ENCODE results near the gene KIF13A.

DNA sequence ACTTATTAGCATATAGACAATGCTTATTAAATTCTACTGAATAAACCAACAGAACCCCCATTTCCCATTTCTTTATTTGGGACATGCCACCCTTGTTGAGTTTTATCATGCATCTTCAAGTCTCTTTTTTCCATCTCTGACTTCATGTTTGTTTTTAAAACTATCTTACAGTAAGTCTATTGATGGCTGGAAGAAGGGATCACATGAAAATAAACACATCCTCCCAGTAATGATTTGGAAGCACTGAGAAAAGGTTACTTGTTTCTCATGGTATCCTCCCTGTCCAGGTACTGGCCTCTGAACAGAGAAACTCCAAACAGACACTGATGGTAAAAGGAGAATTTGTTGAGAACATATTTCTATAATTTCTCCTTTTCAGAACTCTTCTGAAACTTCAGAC is 74.9 kb downstream of the KIF13A start:
- no peak for TF ChIP-seq CTCF (IDR thresholded peaks at IDR 0.05; ENCODE audit: extremely low read depth in 1 of 2, insufficient read depth in 1 of 2, low read depth in 1 of 2, low read length in 2 of 2)
- no peak for TF ChIP-seq JUN (IDR thresholded peaks at IDR 0.05; ENCODE audit: borderline replicate concordance, insufficient read depth, insufficient read length, low read depth)
- no peak for TF ChIP-seq EZH2 (IDR thresholded peaks at IDR 0.05; ENCODE audit: borderline replicate concordance, low read depth, low read length, severe bottlenecking)
- no peak for TF ChIP-seq POLR2A (IDR thresholded peaks at IDR 0.05; ENCODE audit: low read depth, low read length)
- TF ChIP-seq POLR2AphosphoS5 (IDR thresholded peaks at IDR 0.05; ENCODE audit: insufficient read depth, low read depth, low read length), result no peak
- TF ChIP-seq MYC (IDR thresholded peaks at IDR 0.05; ENCODE audit: low read depth, low read length), result no peak
- TF ChIP-seq, protein P1, sequence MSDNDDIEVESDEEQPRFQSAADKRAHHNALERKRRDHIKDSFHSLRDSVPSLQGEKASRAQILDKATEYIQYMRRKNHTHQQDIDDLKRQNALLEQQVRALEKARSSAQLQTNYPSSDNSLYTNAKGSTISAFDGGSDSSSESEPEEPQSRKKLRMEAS (IDR thresholded peaks at IDR 0.05; ENCODE audit: insufficient read depth, insufficient read length), result no peak
- no peak for TF ChIP-seq GATA2 (IDR thresholded peaks at IDR 0.05; ENCODE audit: insufficient read depth, insufficient read length, low read depth, low read length)
- no peak for TF ChIP-seq FOS (IDR thresholded peaks at IDR 0.05; ENCODE audit: borderline replicate concordance, insufficient read depth, low read length)

Measured in endothelial cell of umbilical vein (primary cell).